RCC 7860 (cell line): ENCODE measurements around the gene IL17REL.
"Not testable (repeated sequence)": the region's sequence is repeated elsewhere in the genome, so short reads cannot be mapped to it uniquely, and the experiment has no call there.

ENCODE experiments used
- DNase-seq: peaks from one replicate; pipeline ENCODE4 v3.0.0-alpha.2; 2015; ENCODE audit warnings: low spot score
- FAIRE-seq: peaks from 2 replicates; lab custom pipeline; 2012; peaks lifted over from hg19 to GRCh38; lab: Jason Lieb, UNC

The IL17REL gene

GRCh38 chr22:49949914-49950292 lies 62.7 kb downstream of the IL17REL start:
- DNase-seq (no peak), FAIRE-seq (no peak)

GRCh38 chr22:49948958-49949913 lies 63.3 kb downstream of the IL17REL start:
- FAIRE-seq (no peak), DNase-seq (no peak)

GRCh38 chr22:49948116-49948957 lies 64.2 kb downstream of the IL17REL start:
- DNase-seq (no peak), FAIRE-seq (no peak)

GRCh38 chr22:49947296-49947622 lies 65.3 kb downstream of the IL17REL start:
- DNase-seq (no peak), FAIRE-seq (no peak)

GRCh38 chr22:49946612-49947295 lies 65.8 kb downstream of the IL17REL start:
- FAIRE-seq = no peak
- DNase-seq = no peak

- not testable (repeated sequence) for FAIRE-seq
- DNase-seq = peak; percentile 4
Measured at GRCh38 chr22:49945042-49945794, 67.3 kb downstream of the IL17REL start.
